Activated B cell treated with CpG ODN at 0.5 μM for 24 hours (primary cell): ENCODE results near the gene EGR4. TPM values are rescaled to one million over a fixed set of nuclear protein-coding genes. Genes with fewer than 3 reads are reported as not detected.
A peak's percentile ranks its signal among the peaks of the same experiment; 100 is the strongest.

Experiments used
- ATAC-seq: fragments of 200-7000 bp; cut with Tn5 transposase; one replicate; pipeline ENCODE4 v1.10.0; 2021; ENCODE audit warnings: low read depth, mild to moderate bottlenecking, moderate library complexity
- CTCF ChIA-PET: fragments of 350-600 bp; sonication (Branson Sonifier 250); formaldehyde crosslinking; loops from one replicate; lab custom pipeline; 2021; ENCODE audit warnings: antibody characterized with exemption; lab: Charles Lee
- POLR2A ChIA-PET: fragments of 350-600 bp; sonication (Branson Sonifier 250); formaldehyde crosslinking; loops from one replicate; lab custom pipeline; 2021; ENCODE audit warnings: antibody characterized with exemption; lab: Charles Lee
- DNase-seq: peaks from one replicate; pipeline ENCODE4 v3.0.0; 2022
- H3K27ac Mint-ChIP-seq: one replicate; pipeline ENCODE4 v1.8.0; 2020; ENCODE audit warnings: mixed read lengths
- H3K27me3 Mint-ChIP-seq: one replicate; pipeline ENCODE4 v1.8.0; 2021; ENCODE audit warnings: mixed read lengths
- H3K36me3 Mint-ChIP-seq: one replicate; pipeline ENCODE4 v1.8.0; 2021; ENCODE audit warnings: low read depth, mixed read lengths
- H3K4me1 Mint-ChIP-seq: one replicate; pipeline ENCODE4 v1.8.0; 2021; ENCODE audit warnings: mixed read lengths
- H3K4me3 Mint-ChIP-seq: one replicate; pipeline ENCODE4 v1.8.0; 2020; ENCODE audit warnings: mild to moderate bottlenecking, mixed read lengths
- H3K9me3 Mint-ChIP-seq: one replicate; pipeline ENCODE4 v1.8.0; 2020; ENCODE audit warnings: mixed read lengths
- intact Hi-C: fragments of 100-400 bp; cut with micrococcal nuclease; formaldehyde crosslinking; loops from one replicate; pipeline ENCODE4 v1.15.1; 2024
- total RNA-seq: library from RNA; stranded (reverse); gene quantifications from 2 replicates; pipeline ENCODE4 v1.2.3, GENCODE V29; 2022
- TF ChIP-seq, protein P1 (sequence below): fragments of 200-600 bp; IDR thresholded peaks from one replicate; pipeline ENCODE4 v1.8.0; 2022; ENCODE audit warnings: antibody characterized with exemption, mild to moderate bottlenecking

Gene EGR4
- total RNA-seq, result 0.20 TPM in 1 of 2 replicates, not detected in the other

DNA sequence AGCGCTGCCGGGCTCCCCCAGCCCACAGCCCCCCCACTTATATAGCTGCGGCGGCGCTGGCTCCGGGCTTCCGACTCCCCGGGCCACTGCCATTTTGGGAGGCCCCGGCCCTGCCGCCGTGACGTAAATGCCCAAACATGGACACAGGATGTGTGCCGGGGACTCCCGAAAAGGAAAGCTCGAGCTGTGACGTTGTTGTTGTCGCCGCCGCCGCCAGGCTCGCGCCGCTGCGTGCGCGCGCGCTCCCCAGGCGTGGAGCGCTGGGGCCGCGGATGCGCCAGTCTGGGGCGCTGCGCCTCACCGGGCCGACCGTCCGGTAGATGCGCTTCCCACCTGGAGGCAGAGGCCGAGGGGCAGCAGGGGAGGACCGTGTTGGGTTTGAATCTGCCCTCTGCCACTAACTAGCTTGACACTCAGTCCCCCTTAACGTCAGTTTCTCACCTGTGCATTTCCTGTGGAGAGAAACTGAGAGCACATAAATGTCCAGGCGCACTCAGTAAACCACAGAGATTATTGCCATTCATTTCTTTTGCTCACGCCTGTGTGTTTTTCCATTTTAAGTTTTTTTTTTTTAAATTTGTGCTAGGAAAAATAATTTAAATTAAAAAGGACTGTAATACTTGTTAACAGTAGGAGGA lies at the start of gene EGR4:
TSS of gene EGR4 (minus strand) at position 15 of the 638 bp plus-strand sequence. CDS start 231 bp downstream, outside the sequence.
- Mint-ChIP-seq H3K4me1 (peaks cover 28% of the 10 kb centered on the region), H3K4me3 (peak within 1 kb of the TSS; percentile 77), H3K9me3 (no peaks in the 10 kb centered on the region), H3K27ac (no peak within 1 kb of the TSS), H3K36me3 (no peaks in the 10 kb centered on the region), H3K27me3 (peaks cover 41% of the 10 kb centered on the region)
- DNase-seq, result peak; percentile 68
- intact Hi-C loops, result loop anchor here (1.0 to 10.0 kb wide), 6 partner anchors 8 to 1149 kb away; partner anchors contain the start of genes ALMS1, CYP26B1, EMX1 and SPR
- ATAC-seq, result peak; percentile 87
- POLR2A ChIA-PET, result interaction anchor here (0.6 to 1.3 kb wide), 6 partner anchors 9 to 1541 kb away, joined by 3 to 8 read pairs (median 3); partner anchors contain the start of genes CCT7, HK2, PRADC1 and RAB11FIP5
- CTCF ChIA-PET, result no interaction called here
- TF ChIP-seq, protein P1, sequence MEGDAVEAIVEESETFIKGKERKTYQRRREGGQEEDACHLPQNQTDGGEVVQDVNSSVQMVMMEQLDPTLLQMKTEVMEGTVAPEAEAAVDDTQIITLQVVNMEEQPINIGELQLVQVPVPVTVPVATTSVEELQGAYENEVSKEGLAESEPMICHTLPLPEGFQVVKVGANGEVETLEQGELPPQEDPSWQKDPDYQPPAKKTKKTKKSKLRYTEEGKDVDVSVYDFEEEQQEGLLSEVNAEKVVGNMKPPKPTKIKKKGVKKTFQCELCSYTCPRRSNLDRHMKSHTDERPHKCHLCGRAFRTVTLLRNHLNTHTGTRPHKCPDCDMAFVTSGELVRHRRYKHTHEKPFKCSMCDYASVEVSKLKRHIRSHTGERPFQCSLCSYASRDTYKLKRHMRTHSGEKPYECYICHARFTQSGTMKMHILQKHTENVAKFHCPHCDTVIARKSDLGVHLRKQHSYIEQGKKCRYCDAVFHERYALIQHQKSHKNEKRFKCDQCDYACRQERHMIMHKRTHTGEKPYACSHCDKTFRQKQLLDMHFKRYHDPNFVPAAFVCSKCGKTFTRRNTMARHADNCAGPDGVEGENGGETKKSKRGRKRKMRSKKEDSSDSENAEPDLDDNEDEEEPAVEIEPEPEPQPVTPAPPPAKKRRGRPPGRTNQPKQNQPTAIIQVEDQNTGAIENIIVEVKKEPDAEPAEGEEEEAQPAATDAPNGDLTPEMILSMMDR, result no peak

DNA sequence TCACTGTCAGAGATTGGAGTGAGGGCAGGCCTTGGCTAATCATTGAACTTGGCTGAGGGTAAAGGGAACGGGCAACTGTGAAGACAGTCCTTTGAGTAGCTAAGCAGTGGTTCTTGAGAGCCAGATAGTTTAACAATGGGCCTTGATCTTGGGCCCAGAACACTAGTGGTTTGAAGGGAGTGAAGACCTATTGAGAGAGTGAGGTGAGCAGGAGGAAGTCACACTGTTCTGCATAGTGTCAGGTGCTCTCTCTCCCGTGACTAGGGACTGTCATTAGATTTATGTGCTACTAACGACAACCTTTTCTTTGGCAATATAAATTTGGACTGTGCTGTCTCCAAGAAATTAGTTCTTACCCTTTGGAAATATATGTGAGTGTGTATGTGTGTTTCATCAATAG lies 47.7 kb upstream of the EGR4 start:
- Mint-ChIP-seq H3K27ac (no peak overlapping the region), H3K4me3 (no peak overlapping the region), H3K27me3 (no peaks in the 10 kb centered on the region), H3K9me3 (no peaks in the 10 kb centered on the region), H3K36me3 (no peaks in the 10 kb centered on the region), H3K4me1 (peaks cover 9% of the 10 kb centered on the region)
- intact Hi-C loops, result no loop called here
- ATAC-seq (no peak), DNase-seq (no peak)
- TF ChIP-seq, protein P1, result no peak
- POLR2A ChIA-PET, result no interaction called here
- CTCF ChIA-PET, result no interaction called here

DNA sequence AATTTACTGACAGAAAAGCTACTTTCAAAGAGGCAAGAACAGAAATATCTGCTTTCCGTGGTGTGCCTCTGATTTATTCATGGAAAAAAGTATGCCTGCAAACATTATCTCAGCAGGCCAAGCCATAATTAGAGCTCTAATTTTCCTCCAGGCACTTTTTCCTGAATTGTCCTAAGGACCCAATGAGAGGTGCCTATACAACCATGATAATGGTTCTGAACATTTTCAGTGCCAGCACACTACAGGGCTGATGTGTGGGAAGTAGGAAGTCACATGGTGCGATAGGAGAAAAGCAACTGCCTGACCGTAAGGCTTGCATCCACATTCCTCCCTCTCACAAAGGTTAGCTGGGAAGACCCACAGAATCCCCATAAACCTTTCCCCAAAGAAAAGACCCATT lies 45.9 kb upstream of the EGR4 start:
- Mint-ChIP-seq H3K4me3 (no peak overlapping the region), H3K4me1 (peaks cover 9% of the 10 kb centered on the region), H3K9me3 (peaks cover 2% of the 10 kb centered on the region), H3K27me3 (no peaks in the 10 kb centered on the region), H3K27ac (no peak overlapping the region), H3K36me3 (no peaks in the 10 kb centered on the region)
- ChIA-PET CTCF (interaction anchor here (0.9 kb wide), 1 partner anchor 43 kb away, joined by 3 read pairs; no protein-coding TSS in a partner anchor), POLR2A (no interaction called here)
- no peak for ATAC-seq
- no peak for DNase-seq
- intact Hi-C loops, result no loop called here
- TF ChIP-seq, protein P1, result no peak

DNA sequence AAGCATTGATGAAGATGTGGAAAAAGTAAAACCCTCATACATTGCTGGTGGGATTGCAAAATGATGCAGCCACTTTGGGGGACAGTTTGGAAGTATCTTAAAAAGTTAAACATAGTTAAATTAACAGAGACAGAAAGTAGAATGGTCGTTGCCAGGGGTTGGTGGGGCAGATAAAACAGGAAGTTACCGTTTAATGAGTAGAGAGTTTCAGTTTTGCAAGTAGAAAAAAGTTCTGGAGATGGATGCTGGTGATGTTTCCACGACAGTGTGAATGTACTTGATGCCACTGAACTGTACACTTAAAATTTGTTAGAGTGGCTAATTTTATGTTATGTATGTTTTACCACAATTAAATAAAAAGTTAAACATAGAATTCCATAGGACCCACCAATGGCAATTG lies 44.5 kb upstream of the EGR4 start:
- ChIA-PET POLR2A (no interaction called here), CTCF (no interaction called here)
- Mint-ChIP-seq H3K4me1 (peaks cover 9% of the 10 kb centered on the region), H3K36me3 (no peaks in the 10 kb centered on the region), H3K9me3 (peaks cover 3% of the 10 kb centered on the region), H3K4me3 (no peak overlapping the region), H3K27me3 (peaks cover 4% of the 10 kb centered on the region), H3K27ac (no peak overlapping the region)
- intact Hi-C loops, result no loop called here
- no peak for ATAC-seq
- no peak for DNase-seq
- TF ChIP-seq, protein P1, result no peak

DNA sequence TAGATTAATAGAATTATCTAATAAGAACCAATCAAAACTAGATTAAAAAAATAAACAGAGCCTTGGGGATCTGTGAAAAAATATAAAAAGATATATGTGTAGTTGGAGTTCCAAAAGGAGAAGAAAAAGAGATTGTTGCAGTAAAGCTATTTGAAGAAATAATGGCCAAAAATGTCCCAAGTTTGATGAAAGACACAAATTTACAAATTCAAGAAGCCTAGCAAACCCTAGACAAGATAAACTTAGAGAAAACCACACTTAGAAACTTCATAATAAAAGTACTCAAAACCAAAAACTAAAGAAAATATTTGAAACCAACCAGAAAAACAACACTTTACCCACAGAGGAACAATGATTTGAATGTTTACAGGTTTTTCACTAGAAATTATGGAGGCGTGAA lies 41.3 kb upstream of the EGR4 start:
- ATAC-seq (no peak), DNase-seq (no peak)
- POLR2A ChIA-PET, result no interaction called here
- peaks cover 3% of the 10 kb centered on the region for H3K9me3 Mint-ChIP-seq
- H3K27ac Mint-ChIP-seq, result no peak overlapping the region
- TF ChIP-seq, protein P1, result no peak
- H3K36me3 Mint-ChIP-seq, result no peaks in the 10 kb centered on the region
- no peak overlapping the region for H3K4me3 Mint-ChIP-seq
- intact Hi-C loops, result no loop called here
- peaks cover 9% of the 10 kb centered on the region for H3K27me3 Mint-ChIP-seq
- H3K4me1 Mint-ChIP-seq, result peaks cover 9% of the 10 kb centered on the region
- CTCF ChIA-PET, result no interaction called here
